Measurements from ENCODE around the gene ENO4.

Gene ENO4

GRCh38 chr10:116850058-116850611 is 836 bp downstream of the ENO4 start:
- peak overlapping the region; percentile 93 for H3K4me3 ChIP-seq (ENCODE audit: low read depth, low read length)
- H3K27ac ChIP-seq: peak overlapping the region; percentile 77
- no peaks in the 10 kb centered on the region for H3K36me3 ChIP-seq
- H3K9me3 ChIP-seq (ENCODE audit: severe bottlenecking): no peaks in the 10 kb centered on the region
- no peak for TF ChIP-seq CTCF (IDR thresholded peaks at IDR 0.05; ENCODE audit: low read depth, low read length)
- no peaks in the 10 kb centered on the region for H3K27me3 ChIP-seq (ENCODE audit: insufficient read depth, low read depth, severe bottlenecking)
- no peak for DNase-seq

- Histone ChIP-seq H3K36me3 (no peaks in the 10 kb centered on the region), H3K27me3 (ENCODE audit: insufficient read depth, low read depth, severe bottlenecking) (no peaks in the 10 kb centered on the region), H3K9me3 (ENCODE audit: severe bottlenecking) (no peaks in the 10 kb centered on the region), H3K27ac (no peak overlapping the region), H3K4me3 (ENCODE audit: low read depth, low read length) (no peak overlapping the region)
- TF ChIP-seq CTCF (IDR thresholded peaks at IDR 0.05; ENCODE audit: low read depth, low read length): no peak
- no peak for DNase-seq
Measured at GRCh38 chr10:116852246-116852645, 2.9 kb downstream of the ENO4 start.

- no peak overlapping the region for H3K27ac ChIP-seq
- no peaks in the 10 kb centered on the region for H3K36me3 ChIP-seq
Measured at GRCh38 chr10:116853287-116853686, 4.0 kb downstream of the ENO4 start.

GRCh38 chr10:116853701-116854100 is 4.4 kb downstream of the ENO4 start:
- Histone ChIP-seq H3K36me3 (no peaks in the 10 kb centered on the region), H3K4me3 (ENCODE audit: low read depth, low read length) (no peak overlapping the region), H3K9me3 (ENCODE audit: severe bottlenecking) (peaks cover 4% of the 10 kb centered on the region), H3K27me3 (ENCODE audit: insufficient read depth, low read depth, severe bottlenecking) (no peaks in the 10 kb centered on the region), H3K27ac (no peak overlapping the region)
- no peak for DNase-seq
- TF ChIP-seq CTCF (IDR thresholded peaks at IDR 0.05; ENCODE audit: low read depth, low read length): no peak

More at GRCh38 chr10:116853287-116853686, 4.0 kb downstream of the ENO4 start:
- TF ChIP-seq CTCF (IDR thresholded peaks at IDR 0.05; ENCODE audit: low read depth, low read length): no peak
- Histone ChIP-seq H3K9me3 (ENCODE audit: severe bottlenecking) (peaks cover 4% of the 10 kb centered on the region), H3K4me3 (ENCODE audit: low read depth, low read length) (no peak overlapping the region), H3K27me3 (ENCODE audit: insufficient read depth, low read depth, severe bottlenecking) (no peaks in the 10 kb centered on the region)
- DNase-seq: no peak

GRCh38 chr10:116857156-116857555 is 7.9 kb downstream of the ENO4 start:
- no peak for TF ChIP-seq CTCF (IDR thresholded peaks at IDR 0.05; ENCODE audit: low read depth, low read length)
- Histone ChIP-seq H3K27ac (peak overlapping the region; percentile 53), H3K36me3 (no peaks in the 10 kb centered on the region), H3K4me3 (ENCODE audit: low read depth, low read length) (no peak overlapping the region), H3K9me3 (ENCODE audit: severe bottlenecking) (peaks cover 4% of the 10 kb centered on the region), H3K27me3 (ENCODE audit: insufficient read depth, low read depth, severe bottlenecking) (no peaks in the 10 kb centered on the region)
- DNase-seq: peak; percentile 71

GRCh38 chr10:116861796-116862195 is 12.5 kb downstream of the ENO4 start:
- no peak for TF ChIP-seq CTCF (IDR thresholded peaks at IDR 0.05; ENCODE audit: low read depth, low read length)
- H3K36me3 ChIP-seq: no peaks in the 10 kb centered on the region

More at GRCh38 chr10:116861796-116862195, 12.5 kb downstream of the ENO4 start:
- no peak for DNase-seq
- H3K27ac ChIP-seq: no peak overlapping the region
- H3K27me3 ChIP-seq (ENCODE audit: insufficient read depth, low read depth, severe bottlenecking): no peaks in the 10 kb centered on the region
- peaks cover 4% of the 10 kb centered on the region for H3K9me3 ChIP-seq (ENCODE audit: severe bottlenecking)
- no peak overlapping the region for H3K4me3 ChIP-seq (ENCODE audit: low read depth, low read length)
